Neural crest cell (in vitro differentiated cells): ENCODE data around the gene IL10RA. TPM values are rescaled to one million over a fixed set of nuclear protein-coding genes. Genes with fewer than 3 reads are reported as not detected.
"Not testable (repeated sequence)": the region's sequence is repeated elsewhere in the genome, so short reads cannot be mapped to it uniquely, and the experiment has no call there.

ENCODE experiments used
- DNase-seq: peaks from one replicate; pipeline ENCODE4 v3.0.0; 2021; ENCODE audit warnings: low read depth, mixed read lengths, low spot score
- H3K27ac Mint-ChIP-seq: one replicate; pipeline ENCODE4 v1.8.0; 2021; ENCODE audit warnings: mild to moderate bottlenecking, mixed read lengths; ENCODE audit not compliant: unreplicated experiment
- H3K27me3 Mint-ChIP-seq: 2 replicates; pipeline ENCODE4 v1.8.0; 2021; ENCODE audit warnings: low read depth, mild to moderate bottlenecking, mixed read lengths
- H3K36me3 Mint-ChIP-seq: 2 replicates; pipeline ENCODE4 v1.8.0; 2021; ENCODE audit warnings: low read depth, mild to moderate bottlenecking, mixed read lengths
- H3K4me1 Mint-ChIP-seq: 2 replicates; pipeline ENCODE4 v1.8.0; 2021; ENCODE audit warnings: mixed read lengths
- H3K4me3 Mint-ChIP-seq: one replicate; pipeline ENCODE4 v1.8.0; 2021; ENCODE audit warnings: mild to moderate bottlenecking, mixed read lengths
- H3K9me3 Mint-ChIP-seq: 2 replicates; pipeline ENCODE4 v1.8.0; 2021; ENCODE audit warnings: mixed read lengths
- CTCF ChIP-seq: fragments of 200-600 bp; sonication (generic); conservative IDR thresholded peaks from 2 replicates; pipeline ENCODE4 v1.5.0; 2021; ENCODE audit warnings: antibody characterized with exemption, mild to moderate bottlenecking
- total RNA-seq: library from RNA; stranded (reverse); gene quantifications from 2 replicates; pipeline ENCODE4 v1.2.1, GENCODE V29; 2021

Gene IL10RA
- total RNA-seq, 1 donor from 2014 or later = 0.37 TPM

- TF ChIP-seq CTCF = no peak
- no peaks in the 10 kb centered on the region for H3K36me3 Mint-ChIP-seq
- no peak for DNase-seq
- H3K9me3 Mint-ChIP-seq = peaks cover 11% of the 10 kb centered on the region
- no peaks in the 10 kb centered on the region for H3K27me3 Mint-ChIP-seq
- H3K27ac Mint-ChIP-seq = no peak overlapping the region
- H3K4me1 Mint-ChIP-seq = peaks cover 18% of the 10 kb centered on the region
- H3K4me3 Mint-ChIP-seq = no peak overlapping the region
These were observed 41.6 kb upstream of the IL10RA start for GRCh38 chr11:117944554-117944953.

- no peak for DNase-seq
- no peaks in the 10 kb centered on the region for H3K27me3 Mint-ChIP-seq
- H3K4me3 Mint-ChIP-seq = no peak overlapping the region
- H3K36me3 Mint-ChIP-seq = no peaks in the 10 kb centered on the region
- peaks cover 18% of the 10 kb centered on the region for H3K4me1 Mint-ChIP-seq
- peak; percentile 46 for TF ChIP-seq CTCF
- no peak overlapping the region for H3K27ac Mint-ChIP-seq
- H3K9me3 Mint-ChIP-seq = peaks cover 11% of the 10 kb centered on the region
These were observed 41.0 kb upstream of the IL10RA start for GRCh38 chr11:117945047-117945810.

DNA sequence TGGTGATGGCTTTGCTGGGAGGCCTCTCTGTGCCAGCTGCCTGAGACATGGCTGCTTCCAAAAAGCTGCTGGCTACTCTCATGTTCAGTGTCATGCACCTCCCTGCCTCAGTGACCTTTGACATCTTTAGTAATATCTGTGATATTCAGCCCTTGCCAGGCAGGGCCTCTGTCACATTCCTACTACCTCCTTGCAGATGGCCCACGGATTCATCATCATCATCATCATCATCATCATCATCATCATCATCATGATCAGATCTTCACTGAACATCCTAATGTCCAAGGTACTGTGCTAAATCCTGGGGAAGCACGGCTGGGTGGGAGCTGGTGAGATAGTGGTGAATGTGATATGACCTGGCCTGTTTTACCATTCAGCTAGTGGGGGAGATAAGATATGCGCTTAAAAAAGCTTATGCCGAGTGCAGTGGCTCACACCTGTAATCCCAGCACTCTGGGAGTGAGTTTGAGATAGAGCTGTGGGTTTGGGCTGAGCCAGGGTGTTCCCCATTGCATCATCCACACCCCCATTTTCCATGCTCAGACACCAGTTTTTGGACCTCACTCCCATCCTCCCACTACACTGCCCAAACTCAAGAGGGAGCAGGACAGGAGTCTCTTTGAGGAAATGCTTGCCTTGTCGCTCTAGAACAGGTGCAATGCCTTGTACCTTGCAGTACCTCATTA is 39.9 kb upstream of the IL10RA start:
- Mint-ChIP-seq H3K27me3 (no peaks in the 10 kb centered on the region), H3K27ac (peak overlapping the region; percentile 86), H3K9me3 (peaks cover 11% of the 10 kb centered on the region), H3K4me3 (no peak overlapping the region), H3K36me3 (no peaks in the 10 kb centered on the region), H3K4me1 (peaks cover 18% of the 10 kb centered on the region)
- DNase-seq = no peak
- no peak for TF ChIP-seq CTCF

DNA sequence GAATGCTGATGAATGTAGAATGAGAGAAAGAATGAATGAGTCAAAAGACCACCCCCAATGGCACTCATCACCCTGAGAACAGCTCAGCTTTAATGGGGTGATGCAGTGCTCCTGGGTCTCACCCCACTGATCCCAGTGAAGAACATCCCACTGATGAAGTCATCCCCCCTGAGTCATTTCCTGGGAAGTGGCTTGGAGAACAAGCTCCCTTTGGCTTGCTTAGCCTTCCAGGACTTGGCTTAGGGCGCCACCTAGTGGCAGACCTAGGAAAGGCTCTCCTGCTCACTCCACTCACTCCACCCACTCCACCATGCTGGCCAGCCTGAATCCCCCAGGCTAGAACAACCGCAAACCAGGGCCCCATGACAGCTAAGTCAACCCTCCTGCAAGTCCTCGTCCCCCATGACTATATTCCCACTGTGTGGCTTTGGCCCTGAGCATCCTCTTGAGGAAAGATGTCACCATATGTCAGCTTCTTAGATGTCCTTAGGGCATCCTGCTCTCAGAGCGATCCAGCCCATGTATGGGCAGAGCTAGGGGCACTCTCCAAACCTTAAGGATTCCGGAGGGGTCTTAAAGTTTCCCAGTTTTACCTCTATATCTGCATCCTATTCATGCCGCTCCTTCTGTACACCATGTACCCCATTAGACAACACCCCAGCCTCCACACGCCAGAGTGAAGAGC is 39.2 kb upstream of the IL10RA start:
- DNase-seq = peak; percentile 98
- Mint-ChIP-seq H3K36me3 (no peaks in the 10 kb centered on the region), H3K4me3 (no peak overlapping the region), H3K9me3 (peaks cover 10% of the 10 kb centered on the region), H3K4me1 (peaks cover 16% of the 10 kb centered on the region), H3K27ac (peak overlapping the region; percentile 86), H3K27me3 (no peaks in the 10 kb centered on the region)
- TF ChIP-seq CTCF = peak; percentile 98

DNA sequence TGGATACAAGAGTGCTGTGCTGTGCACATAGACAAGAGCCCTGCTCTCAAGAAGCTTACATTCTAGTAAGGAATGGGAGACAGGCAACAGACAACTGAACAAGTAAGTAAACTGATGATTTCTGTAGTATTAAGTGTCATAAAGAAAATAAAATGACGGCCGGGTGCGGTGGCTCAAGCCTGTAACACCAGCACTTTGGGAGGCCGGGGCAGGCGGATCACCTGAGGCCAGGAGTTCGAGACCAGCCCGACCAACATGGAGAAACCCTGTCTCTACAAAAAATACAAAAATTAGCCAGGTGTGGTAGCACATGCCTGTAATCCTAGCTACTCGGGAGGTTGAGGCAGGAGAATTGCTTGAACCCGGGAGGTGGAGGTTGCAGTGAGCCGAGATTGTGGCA is 38.4 kb upstream of the IL10RA start:
- H3K4me3 Mint-ChIP-seq, H3K27ac Mint-ChIP-seq, H3K36me3 Mint-ChIP-seq, H3K27me3 Mint-ChIP-seq, H3K9me3 Mint-ChIP-seq, DNase-seq: not testable (repeated sequence)
- peaks cover 11% of the 10 kb centered on the region for H3K4me1 Mint-ChIP-seq

DNA sequence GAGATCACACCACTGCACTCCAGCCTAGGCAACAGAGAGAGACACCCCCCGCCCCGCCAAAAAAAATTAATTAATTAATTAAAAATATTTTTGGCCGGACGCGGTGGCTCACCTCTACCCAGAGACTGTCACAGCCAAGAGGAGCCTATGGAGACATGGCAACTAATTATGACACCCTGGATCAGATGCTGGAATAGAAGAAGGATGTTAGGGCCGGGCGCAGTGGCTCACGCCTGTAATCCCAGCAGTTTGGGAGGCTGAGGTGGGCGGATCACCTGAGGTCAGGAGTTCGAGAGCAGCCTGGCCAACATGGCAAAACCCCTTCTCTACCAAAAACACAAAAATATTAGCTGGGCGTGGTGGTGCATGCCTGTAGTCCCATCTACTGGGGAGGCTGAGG is 37.7 kb upstream of the IL10RA start:
- H3K27me3 Mint-ChIP-seq, H3K36me3 Mint-ChIP-seq, H3K9me3 Mint-ChIP-seq, H3K4me3 Mint-ChIP-seq, DNase-seq, H3K27ac Mint-ChIP-seq: not testable (repeated sequence)
- peaks cover 11% of the 10 kb centered on the region for H3K4me1 Mint-ChIP-seq
